Stimulated activated CD4-positive, alpha-beta T cell treated with anti-CD3 and anti-CD28 coated beads, Interleukin-12 subunit alpha, Interleukin-12 subunit beta, amount 100 ng/mL, for 4 hours (primary cell): Measurements from ENCODE around the gene FAM221B.

Source experiments
- DNase-seq: peaks from one replicate; pipeline ENCODE4 v3.0.0-alpha.2; 2020

FAM221B gene

GRCh38 chr9:35790025-35790384 is 38.5 kb downstream of the FAM221B start:
- DNase-seq: no peak

- DNase-seq: no peak
Observed at GRCh38 chr9:35789541-35789940, 39.0 kb downstream of the FAM221B start.

GRCh38 chr9:35783418-35783817 is 45.1 kb downstream of the FAM221B start:
- no peak for DNase-seq

GRCh38 chr9:35781066-35781465 is 47.5 kb downstream of the FAM221B start:
- no peak for DNase-seq

- DNase-seq: no peak
Observed at GRCh38 chr9:35778496-35778895, 50.0 kb downstream of the FAM221B start.

DNA sequence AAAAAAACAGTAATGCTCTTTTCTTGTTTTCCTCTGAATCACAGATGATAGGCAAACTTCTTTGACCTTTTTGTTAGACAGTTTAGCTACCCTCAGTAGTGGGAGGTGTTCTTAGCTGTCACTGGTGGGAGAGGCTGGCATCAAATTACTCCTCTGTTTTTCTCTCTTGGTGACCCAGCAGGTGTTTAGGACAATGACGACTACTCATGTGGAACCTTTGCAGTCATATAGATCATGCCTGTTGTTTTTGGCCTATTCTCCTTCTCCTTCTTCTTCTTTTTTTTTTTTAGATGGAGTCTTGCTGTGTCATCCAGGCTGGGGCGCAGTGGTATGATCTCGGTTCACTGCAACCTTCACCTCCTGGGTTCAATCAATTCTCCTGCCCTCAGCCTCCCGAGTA is 52.5 kb downstream of the FAM221B start:
- DNase-seq: no peak

DNA sequence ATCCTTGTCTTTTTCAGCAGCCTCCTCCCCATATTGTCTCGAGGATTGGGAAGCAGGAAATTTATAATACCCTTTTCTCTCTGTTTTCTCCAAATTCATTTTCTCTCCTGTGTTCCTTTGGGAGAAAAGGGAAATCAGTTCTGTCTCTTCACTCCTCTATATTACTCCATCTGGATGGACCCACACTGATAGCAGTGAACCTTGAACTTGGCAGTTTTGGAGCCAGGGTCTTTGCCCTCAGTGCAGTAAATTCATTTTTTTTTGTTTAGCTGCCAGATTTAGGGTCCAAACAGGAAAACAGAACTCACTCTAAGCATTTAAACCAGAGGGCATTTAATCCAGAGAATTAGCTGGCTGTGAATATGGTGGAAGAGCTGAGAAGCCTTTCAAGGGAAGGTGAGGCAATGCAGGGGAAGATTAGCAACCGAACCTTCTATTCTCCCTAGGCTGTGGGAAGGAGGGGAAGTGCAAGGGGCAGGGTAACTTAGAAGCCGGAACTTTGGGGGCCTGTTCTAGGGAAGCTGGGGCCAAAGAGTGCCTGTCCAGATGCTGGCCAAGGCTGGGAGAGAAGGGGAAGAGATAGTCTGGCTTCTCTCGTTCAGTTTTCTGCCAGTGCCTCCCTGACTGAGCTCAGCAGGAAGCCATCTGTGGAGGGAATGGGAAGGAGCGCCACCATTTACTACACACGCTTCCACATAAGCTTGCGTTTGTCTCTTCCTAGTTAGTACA is 53.5 kb downstream of the FAM221B start:
- no peak for DNase-seq

DNA sequence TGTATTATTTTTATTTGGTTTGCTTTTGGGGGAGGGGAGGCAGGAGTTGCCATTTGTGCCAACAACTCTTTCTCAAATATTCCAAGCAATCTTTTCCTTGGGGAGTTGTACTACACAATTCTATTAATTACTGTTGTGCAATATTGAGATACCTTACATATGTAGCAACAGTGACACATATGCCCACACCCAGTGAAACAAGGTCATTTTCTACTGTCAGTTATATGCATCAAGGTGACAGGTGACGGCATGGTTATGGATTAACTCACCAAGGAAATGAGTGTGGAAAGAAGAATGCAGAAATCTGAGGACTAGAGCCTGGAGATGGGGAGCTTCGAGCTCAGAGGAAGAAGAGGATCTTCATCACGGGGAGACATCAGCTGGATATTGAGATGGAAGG is 56.6 kb downstream of the FAM221B start:
- DNase-seq: no peak

DNA sequence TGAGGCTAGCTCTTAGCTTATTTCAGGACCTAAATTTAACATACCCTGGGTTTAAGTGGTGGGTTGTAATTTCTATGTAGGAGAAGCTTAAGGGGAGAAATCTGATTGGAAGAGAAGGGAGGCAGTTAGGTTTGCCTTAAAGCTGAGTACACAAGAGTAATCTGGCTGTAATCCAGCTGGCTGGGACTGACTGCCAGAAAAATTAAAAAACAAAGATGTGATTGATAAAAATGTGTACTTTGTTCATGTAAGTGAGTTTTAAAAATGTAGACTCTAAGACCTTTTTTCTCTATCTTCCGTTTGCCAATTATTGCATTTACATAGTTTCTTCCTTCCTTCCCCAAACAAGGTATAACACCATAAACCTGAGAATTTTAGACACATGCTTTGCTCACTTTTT is 57.0 kb downstream of the FAM221B start:
- DNase-seq: no peak

DNA sequence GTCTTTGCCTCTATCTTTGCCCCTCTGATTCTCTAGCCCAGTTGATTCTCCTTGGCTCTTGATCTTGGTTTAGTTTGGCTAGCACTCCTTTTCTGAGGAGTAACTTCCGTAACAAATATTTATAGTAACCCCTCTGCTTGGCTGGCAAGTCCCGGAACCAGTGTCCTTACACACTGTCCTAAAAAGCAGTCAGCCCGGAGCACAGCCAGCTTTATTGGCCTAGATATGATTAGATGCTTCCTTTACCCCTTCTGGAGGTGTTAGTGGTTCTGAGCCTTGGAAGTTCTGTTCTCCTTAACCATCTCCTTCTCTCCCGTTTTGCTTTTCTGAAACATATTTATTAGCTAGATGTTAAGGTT is 57.5 kb downstream of the FAM221B start:
- no peak for DNase-seq

DNA sequence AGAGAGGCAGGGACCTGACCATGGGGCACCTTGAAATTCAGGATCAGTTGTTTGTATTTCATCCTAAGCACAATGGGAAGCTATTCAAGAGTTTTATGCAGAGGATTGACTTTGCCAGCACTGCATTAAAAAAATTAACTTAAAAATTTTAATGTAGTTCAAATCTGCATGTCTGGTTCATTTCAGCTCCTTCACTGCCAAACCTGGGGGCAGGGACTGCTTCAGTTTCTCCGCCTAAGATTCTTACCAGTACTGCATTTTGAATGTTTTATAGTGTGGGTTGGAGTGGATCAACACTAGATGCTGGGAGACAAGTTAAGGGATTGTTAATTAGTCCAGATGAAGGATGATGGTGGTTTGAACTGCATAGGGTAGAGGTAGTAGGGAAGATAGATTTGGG is 58.8 kb downstream of the FAM221B start:
- DNase-seq: no peak

DNA sequence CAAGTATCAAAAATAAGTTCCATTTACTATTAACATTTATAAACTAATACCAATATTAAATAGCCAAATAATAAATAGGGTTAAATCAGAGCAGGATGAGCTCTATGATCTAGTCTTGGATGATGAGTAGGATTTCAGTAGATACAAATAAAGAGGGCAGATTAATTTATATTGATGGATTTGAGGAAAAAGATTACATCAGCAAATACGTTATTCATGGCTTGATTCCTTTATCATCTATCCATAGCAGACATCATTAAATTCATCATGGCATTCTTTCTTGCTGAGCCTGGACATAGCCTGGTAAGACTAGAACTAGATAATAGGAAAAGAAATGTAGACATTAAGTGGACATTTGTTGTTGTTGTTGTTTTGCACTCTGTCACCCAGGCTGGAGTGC is 61.1 kb downstream of the FAM221B start:
- no peak for DNase-seq

DNA sequence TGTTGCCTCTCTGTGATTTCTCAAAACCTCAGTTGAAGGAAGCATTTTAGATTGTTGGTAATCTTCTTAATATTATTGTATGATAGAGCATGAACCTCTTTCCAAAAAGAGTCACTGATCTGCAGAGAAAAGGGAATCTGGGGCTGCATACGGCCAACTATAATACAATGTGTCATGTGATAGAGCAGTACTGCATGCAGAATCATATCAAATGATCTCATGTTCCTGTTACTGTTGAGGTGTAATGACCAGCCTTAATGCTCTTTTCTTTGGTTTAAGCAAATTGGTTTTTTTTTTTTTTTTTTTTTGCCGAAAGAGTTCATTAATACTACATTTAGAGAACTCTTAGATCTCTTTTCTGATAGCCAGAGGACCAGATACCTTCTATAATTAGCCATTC is 61.5 kb downstream of the FAM221B start:
- no peak for DNase-seq
